ENCODE results near the gene SEPTIN10.

DNA sequence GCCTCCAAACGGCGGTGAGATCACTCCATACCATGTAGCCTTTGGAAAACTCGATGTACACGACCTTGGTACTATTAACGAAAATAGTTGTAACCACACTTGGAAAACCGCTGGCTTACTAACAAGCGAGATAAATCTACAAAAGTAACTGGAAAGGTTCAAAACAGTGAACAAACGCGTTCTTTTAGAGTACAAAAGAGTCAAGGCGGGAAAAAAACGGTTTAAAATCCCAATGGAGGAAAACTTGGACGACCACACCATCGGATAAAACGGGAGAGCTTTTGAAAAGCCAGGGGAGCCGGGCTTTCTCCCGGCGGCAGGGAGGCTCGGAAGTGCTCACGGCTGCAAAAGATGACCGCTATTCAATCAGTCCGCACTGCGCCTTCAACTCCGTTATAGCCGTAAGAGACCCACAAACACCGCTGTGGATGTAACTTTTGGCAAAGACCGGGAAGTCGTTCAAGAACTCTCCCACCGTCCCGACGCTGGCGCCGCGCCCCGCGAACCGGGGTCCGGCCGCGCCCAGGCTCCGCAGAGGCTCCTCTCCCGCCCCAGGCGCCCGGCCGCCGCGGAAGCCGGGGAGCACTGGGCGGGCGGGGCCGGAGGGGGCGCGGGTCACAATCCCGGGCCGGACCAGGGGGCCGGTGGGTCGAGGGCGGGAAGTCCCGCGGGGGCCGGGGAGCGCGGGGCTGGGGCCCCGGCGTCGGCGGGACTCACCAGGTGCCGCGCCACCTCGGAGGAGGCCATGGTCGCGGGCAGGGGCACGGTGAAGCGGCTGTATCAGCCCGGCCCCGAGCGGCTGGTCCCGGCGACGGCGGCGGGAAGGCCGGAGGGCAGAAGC, 465 bp downstream of the SEPTIN10 start:
- TF ChIP-seq EZH2 (IDR thresholded peaks at IDR 0.05) (no peak), POLR2AphosphoS5 (IDR thresholded peaks at IDR 0.05; ENCODE audit: borderline replicate concordance, low read depth, low read length) (no peak)
